A549 (cell line): ENCODE measurements around the gene ACCSL. TPM values are rescaled to one million over a fixed set of nuclear protein-coding genes. Genes with fewer than 3 reads are reported as not detected.

Experiments
- ATAC-seq, 2 experiments: fragments of 200-7000 bp in 1 of 2; fragments of >200 bp in 1 of 2; cut with Nextera tagmentation in 1 of 2; cut with Tn5 transposase in 1 of 2; 3 replicates each; pipeline versions ENCODE4 v1.8.0 to v1.9.1; 2018 to 2020; ENCODE audit warnings: mild to moderate bottlenecking in 1 of 2, moderate library complexity in 1 of 2
- CTCF ChIA-PET: fragments of 300-600 bp; sonication (Branson Sonifier 250); formaldehyde crosslinking; extraction: SDS; loops from one replicate; lab custom pipeline; 2021; ENCODE audit warnings: antibody characterized with exemption, inconsistent platforms; lab: Yijun Ruan, JAX
- POLR2A ChIA-PET: fragments of 350-600 bp; formaldehyde crosslinking; extraction: SDS; loops from one replicate; lab custom pipeline; 2021; ENCODE audit warnings: antibody characterized with exemption, inconsistent platforms; lab: Yijun Ruan, JAX
- DNase-seq, 2 experiments: peaks; one replicate each; pipeline versions ENCODE4 v3.0.0 to v3.0.0-alpha.2; 2011 to 2016; ENCODE audit warnings: low read depth in 1 of 2, low spot score in 1 of 2
- FAIRE-seq: peaks from 2 replicates; lab custom pipeline; 2011; peaks lifted over from hg19 to GRCh38; lab: Jason Lieb, UNC
- H3K27ac ChIP-seq, 2 experiments: fragments of >200 bp; sonication (Bioruptor Twin); formaldehyde crosslinking; 3 replicates each; pipeline ENCODE4 v1.5.1; 2016 to 2017
- H3K4me1 ChIP-seq: fragments of >200 bp; sonication (Bioruptor Twin); formaldehyde crosslinking; 3 replicates; pipeline ENCODE4 v1.6.1; 2016
- H3K4me2 ChIP-seq: fragments of >200 bp; sonication (Bioruptor Twin); formaldehyde crosslinking; 3 replicates; pipeline ENCODE4 v1.6.1; 2016
- H3K4me3 ChIP-seq: fragments of >200 bp; sonication (Bioruptor Twin); formaldehyde crosslinking; 3 replicates; pipeline ENCODE4 v1.5.1; 2016
- H3K9me3 ChIP-seq: fragments of >200 bp; sonication (Bioruptor Twin); formaldehyde crosslinking; 3 replicates; pipeline ENCODE4 v1.6.1; 2016
- BHLHE40 ChIP-seq: IDR thresholded peaks from 2 replicates; pipeline ENCODE4 v1.6.1; 2012; ENCODE audit warnings: low read depth, low read length, inconsistent platforms
- CEBPB ChIP-seq, 2 experiments: fragments of >200 bp in 1 of 2; sonication (Bioruptor Twin) in 1 of 2; formaldehyde crosslinking in 1 of 2; IDR thresholded peaks; 2 replicates each; pipeline ENCODE4 v1.6.1; 2012 to 2016
- CHD4 ChIP-seq: fragments of 200-600 bp; sonication (generic); IDR thresholded peaks from 2 replicates; pipeline ENCODE4 v1.6.1; 2016; ENCODE audit warnings: antibody characterized with exemption, mild to moderate bottlenecking, borderline replicate concordance
- EHMT2 ChIP-seq: fragments of 200-600 bp; sonication (generic); IDR thresholded peaks from 2 replicates; pipeline ENCODE4 v1.6.1; 2016; ENCODE audit warnings: antibody characterized with exemption, low read depth, mild to moderate bottlenecking, moderate library complexity
- FOSL2 ChIP-seq, 2 experiments: fragments of 450-650 bp in 1 of 2; fragments of >200 bp in 1 of 2; sonication (Bioruptor Twin) in 1 of 2; formaldehyde crosslinking; IDR thresholded peaks; 2 replicates each; pipeline versions ENCODE4 v1.5.0 to v1.6.1; 2016 to 2020; ENCODE audit warnings: mild to moderate bottlenecking in 1 of 2, moderate library complexity in 1 of 2
- HEYL ChIP-seq: fragments of 250-450 bp; sonication (Bioruptor Pico); IDR thresholded peaks from 2 replicates; pipeline ENCODE4 v1.8.0; 2021; ENCODE audit warnings: mild to moderate bottlenecking, moderate library complexity
- HOXA7 ChIP-seq: fragments of 250-450 bp; sonication (Bioruptor Pico); IDR thresholded peaks from 2 replicates; pipeline ENCODE4 v1.5.0; 2020; ENCODE audit warnings: mild to moderate bottlenecking, moderate library complexity
- HOXB5 ChIP-seq: fragments of 250-450 bp; sonication (Bioruptor Pico); IDR thresholded peaks from 2 replicates; pipeline ENCODE4 v1.5.0; 2020; ENCODE audit warnings: mild to moderate bottlenecking, moderate library complexity
- KDM1A ChIP-seq: fragments of 200-600 bp; sonication (generic); IDR thresholded peaks from 2 replicates; pipeline ENCODE4 v1.6.1; 2016; ENCODE audit warnings: low read depth, mild to moderate bottlenecking
- MAFK ChIP-seq: fragments of 450-650 bp; IDR thresholded peaks from 2 replicates; pipeline ENCODE4 v1.6.1; 2014; ENCODE audit not compliant: partially characterized antibody
- MAZ ChIP-seq: fragments of 150-350 bp; IDR thresholded peaks from 2 replicates; pipeline ENCODE4 v1.6.1; 2014; ENCODE audit warnings: antibody characterized with exemption, low read depth, low read length, borderline replicate concordance
- NPAS2 ChIP-seq: fragments of 250-450 bp; sonication (Bioruptor Pico); IDR thresholded peaks from 2 replicates; pipeline ENCODE4 v1.8.0; 2022; ENCODE audit warnings: mild to moderate bottlenecking, moderate library complexity, borderline replicate concordance
- PHF8 ChIP-seq: fragments of 200-600 bp; sonication (generic); IDR thresholded peaks from 2 replicates; pipeline ENCODE4 v1.6.1; 2016; ENCODE audit warnings: low read depth, mild to moderate bottlenecking, antibody characterized with exemption, moderate library complexity, borderline replicate concordance
- POLR2AphosphoS2 ChIP-seq: conservative IDR thresholded peaks from 2 replicates; pipeline ENCODE4 v1.6.1; 2012; ENCODE audit warnings: low read length, improper control_type of control experiment, inconsistent platforms
- SREBF2 ChIP-seq: fragments of 450-650 bp; IDR thresholded peaks from 2 replicates; pipeline ENCODE4 v1.6.1; 2014; ENCODE audit warnings: mild to moderate bottlenecking, moderate library complexity
- TFCP2L1 ChIP-seq: fragments of 250-450 bp; sonication (Bioruptor Pico); IDR thresholded peaks from 2 replicates; pipeline ENCODE4 v1.5.0; 2021; ENCODE audit warnings: mild to moderate bottlenecking
- ZC3H11A ChIP-seq: fragments of 450-650 bp; IDR thresholded peaks from 2 replicates; pipeline ENCODE4 v1.6.1; 2014; ENCODE audit warnings: antibody characterized with exemption, mild to moderate bottlenecking
- ZNF302 ChIP-seq: fragments of 250-450 bp; sonication (Bioruptor Pico); IDR thresholded peaks from 2 replicates; pipeline ENCODE4 v1.9.0; 2021; ENCODE audit warnings: inconsistent platforms, mild to moderate bottlenecking, moderate library complexity
- WGBS: methylation state at CpG from one replicate; pipeline ENCODE4 v1.1.6; 2017; ENCODE audit errors: missing lambda C conversion rate; 5-methylcytosine and 5-hydroxymethylcytosine counted together
- polyA plus RNA-seq, 4 experiments: library from polyadenylated mRNA; depleted of rRNA in 3 of 4; stranded (reverse); fragments of >200 nt; fragmentation: RNase III in 1 of 4; extraction: RNeasy Plus Mini Kit Qiagen cat#74134 plus additional on column Dnase treatment in 1 of 4; gene quantifications; 2 replicates in 3 of 4; 3 replicates in 1 of 4; pipeline ENCODE4 v1.2.3, GENCODE V29; 2011 to 2017
- TF ChIP-seq, protein P1 (sequence below): IDR thresholded peaks from 2 replicates; pipeline ENCODE4 v1.6.1; 2012
- TF ChIP-seq, protein P2 (sequence below): fragments of 150-350 bp; IDR thresholded peaks from 2 replicates; pipeline ENCODE4 v1.6.1; 2014; ENCODE audit warnings: low read depth, mild to moderate bottlenecking, low read length
- TF ChIP-seq, protein P3 (sequence below): IDR thresholded peaks from 2 replicates; pipeline ENCODE4 v1.6.1; 2012; ENCODE audit warnings: low read depth, borderline replicate concordance

Gene ACCSL
- polyA plus RNA-seq, 2 of the 4 experiments (the other 2 are of a cell fraction), result not detected

DNA sequence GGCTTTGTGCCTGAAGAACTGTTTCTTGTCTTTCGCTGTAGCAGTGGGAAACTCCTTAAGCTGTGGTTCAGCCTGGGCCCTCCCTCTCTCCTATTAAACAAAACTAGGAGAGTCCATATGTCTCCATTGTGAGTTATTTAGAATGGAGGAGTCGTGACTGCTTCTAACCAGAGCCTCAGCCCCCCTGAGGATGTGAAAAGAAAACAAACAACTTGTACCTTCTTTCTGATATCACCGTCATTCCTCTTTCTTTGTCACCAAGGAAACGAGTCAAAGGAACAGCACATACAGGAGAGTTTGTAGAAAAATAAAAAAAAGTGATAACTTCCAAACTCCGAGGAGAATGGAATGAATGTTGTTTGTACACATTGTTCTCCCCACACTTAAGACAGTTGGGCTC is 36.1 kb downstream of the ACCSL start:
- WGBS, result 87% methylated on average over 5 of the region's 5 CpGs
- TF ChIP-seq MAFK (no peak), CHD4 (no peak), TFCP2L1 (no peak), PHF8 (no peak), NPAS2 (no peak), EHMT2 (no peak), BHLHE40 (no peak)
- TF ChIP-seq, protein P1, sequence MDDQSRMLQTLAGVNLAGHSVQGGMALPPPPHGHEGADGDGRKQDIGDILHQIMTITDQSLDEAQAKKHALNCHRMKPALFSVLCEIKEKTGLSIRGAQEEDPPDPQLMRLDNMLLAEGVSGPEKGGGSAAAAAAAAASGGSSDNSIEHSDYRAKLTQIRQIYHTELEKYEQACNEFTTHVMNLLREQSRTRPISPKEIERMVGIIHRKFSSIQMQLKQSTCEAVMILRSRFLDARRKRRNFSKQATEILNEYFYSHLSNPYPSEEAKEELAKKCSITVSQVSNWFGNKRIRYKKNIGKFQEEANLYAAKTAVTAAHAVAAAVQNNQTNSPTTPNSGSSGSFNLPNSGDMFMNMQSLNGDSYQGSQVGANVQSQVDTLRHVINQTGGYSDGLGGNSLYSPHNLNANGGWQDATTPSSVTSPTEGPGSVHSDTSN, result no peak
- TF ChIP-seq, protein P2, sequence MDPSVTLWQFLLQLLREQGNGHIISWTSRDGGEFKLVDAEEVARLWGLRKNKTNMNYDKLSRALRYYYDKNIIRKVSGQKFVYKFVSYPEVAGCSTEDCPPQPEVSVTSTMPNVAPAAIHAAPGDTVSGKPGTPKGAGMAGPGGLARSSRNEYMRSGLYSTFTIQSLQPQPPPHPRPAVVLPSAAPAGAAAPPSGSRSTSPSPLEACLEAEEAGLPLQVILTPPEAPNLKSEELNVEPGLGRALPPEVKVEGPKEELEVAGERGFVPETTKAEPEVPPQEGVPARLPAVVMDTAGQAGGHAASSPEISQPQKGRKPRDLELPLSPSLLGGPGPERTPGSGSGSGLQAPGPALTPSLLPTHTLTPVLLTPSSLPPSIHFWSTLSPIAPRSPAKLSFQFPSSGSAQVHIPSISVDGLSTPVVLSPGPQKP, result no peak
- Histone ChIP-seq H3K4me3 (no peak overlapping the region), H3K4me2 (no peak overlapping the region), H3K4me1 (no peaks in the 10 kb centered on the region), H3K27ac (no peak overlapping the region), H3K9me3 (peaks cover 6% of the 10 kb centered on the region; the same call in 2 of the 3 replicates)
- ChIA-PET POLR2A (interaction anchor here (1.4 kb wide), 1 partner anchor 18 kb away, joined by 5 read pairs; the partner anchor contains the start of gene ACCS), CTCF (interaction anchor here (0.8 to 6.3 kb wide), 4 partner anchors 10 to 194 kb away, joined by 3 to 47 read pairs (median 4); partner anchors contain the start of gene EXT2)
- no peak for ATAC-seq
- no peak for FAIRE-seq
- no peak for DNase-seq

DNA sequence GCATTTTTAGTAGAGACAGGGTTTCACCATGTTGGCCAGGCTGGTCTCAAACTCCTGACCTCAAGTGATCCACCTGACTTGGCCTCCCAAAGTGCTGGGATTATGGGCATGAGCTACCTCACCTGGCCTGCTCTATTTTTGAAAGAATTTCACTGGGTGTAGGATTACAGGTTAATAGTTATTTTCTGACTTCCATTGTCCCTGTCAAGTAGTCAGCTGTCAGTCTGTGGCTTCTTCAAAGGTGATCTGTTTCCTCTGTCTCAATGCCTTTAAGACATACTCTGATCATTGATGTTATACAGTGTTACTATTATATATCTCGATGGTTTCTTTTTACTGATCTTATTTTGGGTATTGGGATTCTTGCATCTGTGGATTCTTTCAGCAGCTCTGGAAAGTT is 37.5 kb downstream of the ACCSL start:
- CTCF ChIA-PET, result interaction anchor here (1.1 to 6.3 kb wide), 8 partner anchors 9 to 454 kb away, joined by 3 to 47 read pairs (median 4); partner anchors contain the start of gene EXT2

DNA sequence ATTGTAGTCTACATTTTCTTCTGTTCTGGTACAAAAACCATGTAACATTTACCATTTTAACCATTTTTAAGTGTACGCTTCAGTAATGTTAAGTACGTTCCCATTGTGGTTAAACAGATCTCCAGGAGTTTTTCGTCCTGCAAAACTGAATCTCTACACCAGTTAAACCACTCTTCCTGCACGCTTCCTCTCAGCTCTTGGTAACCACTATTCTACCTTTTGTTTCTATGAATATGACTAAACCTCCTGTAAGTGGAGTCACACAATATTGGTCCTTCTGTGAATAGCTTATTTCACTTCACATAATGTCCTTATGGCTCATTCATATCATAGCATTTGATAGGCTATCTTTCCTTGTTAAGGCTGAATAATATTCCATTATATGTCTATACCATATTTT is 40.6 kb downstream of the ACCSL start:
- CTCF ChIA-PET, result interaction anchor here (1.3 to 2.0 kb wide), 2 partner anchors 32 to 45 kb away, joined by 3 to 10 read pairs; no protein-coding TSS in a partner anchor
- no peak overlapping the region for H3K27ac ChIP-seq
- H3K4me3 ChIP-seq, result no peak overlapping the region
- H3K4me2 ChIP-seq, result no peak overlapping the region
- WGBS, result 90% methylated on average over 4 of the region's 4 CpGs
- no peak for DNase-seq
- H3K4me1 ChIP-seq, result no peaks in the 10 kb centered on the region
- H3K9me3 ChIP-seq, result peaks cover 6% of the 10 kb centered on the region; the same call in 2 of the 3 replicates
- FAIRE-seq, result no peak
- POLR2A ChIA-PET, result no interaction called here
- ATAC-seq, result no peak
- no peak for TF ChIP-seq MAZ
- TF ChIP-seq ZNF302 (CRISPR knock-in tag), result no peak
- TF ChIP-seq, protein P3, sequence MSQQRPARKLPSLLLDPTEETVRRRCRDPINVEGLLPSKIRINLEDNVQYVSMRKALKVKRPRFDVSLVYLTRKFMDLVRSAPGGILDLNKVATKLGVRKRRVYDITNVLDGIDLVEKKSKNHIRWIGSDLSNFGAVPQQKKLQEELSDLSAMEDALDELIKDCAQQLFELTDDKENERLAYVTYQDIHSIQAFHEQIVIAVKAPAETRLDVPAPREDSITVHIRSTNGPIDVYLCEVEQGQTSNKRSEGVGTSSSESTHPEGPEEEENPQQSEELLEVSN, result no peak
- TF ChIP-seq PHF8, result no peak
- no peak for TF ChIP-seq HOXA7
- no peak for TF ChIP-seq POLR2AphosphoS2
- no peak for TF ChIP-seq ZC3H11A

More for the DNA sequence above, 37.5 kb downstream of the ACCSL start:
- POLR2A ChIA-PET, result interaction anchor here (1.4 kb wide), 1 partner anchor 19 kb away, joined by 5 read pairs; the partner anchor contains the start of gene ACCS
- FAIRE-seq (no peak), ATAC-seq (no peak), DNase-seq (no peak)
- TF ChIP-seq FOSL2 (IDR thresholded peaks at IDR 0.05) (no peak), FOSL2 (CRISPR knock-in tag; IDR thresholded peaks at IDR 0.05) (no peak)
- no peak overlapping the region for H3K4me3 ChIP-seq
- no peak overlapping the region for H3K4me2 ChIP-seq
- WGBS, result 97% methylated on average over 1 of the region's 1 CpG
- H3K4me1 ChIP-seq, result no peaks in the 10 kb centered on the region
- H3K9me3 ChIP-seq, result peaks cover 6% of the 10 kb centered on the region; the same call in 2 of the 3 replicates
- no peak overlapping the region for H3K27ac ChIP-seq

DNA sequence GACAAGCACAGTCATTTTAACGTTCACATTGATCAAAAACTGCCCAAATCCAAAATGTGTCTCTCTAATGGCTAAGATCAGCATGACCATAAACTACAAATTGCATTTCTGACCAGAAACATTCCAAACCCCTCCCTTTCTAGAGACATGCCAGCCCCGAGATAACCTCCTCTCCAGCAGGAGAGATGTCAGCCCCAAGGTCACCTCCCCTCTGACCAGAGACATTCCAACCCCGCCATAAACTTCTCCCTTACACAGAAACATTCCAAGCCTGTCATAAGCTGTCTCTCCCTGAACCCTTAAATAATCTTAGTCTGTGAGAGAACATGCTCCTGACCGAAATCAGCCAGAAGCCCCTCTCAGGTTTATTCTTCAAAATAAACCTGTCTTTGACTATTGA is 41.1 kb downstream of the ACCSL start:
- POLR2A ChIA-PET, result no interaction called here
- ATAC-seq, result no peak
- no peak overlapping the region for H3K27ac ChIP-seq
- FAIRE-seq, result no peak
- TF ChIP-seq KDM1A (no peak), PHF8 (no peak), CEBPB (IDR thresholded peaks at IDR 0.05) (no peak), HOXB5 (no peak), TFCP2L1 (no peak), EHMT2 (no peak), SREBF2 (no peak), HEYL (CRISPR knock-in tag) (no peak)
- TF ChIP-seq, protein P3, result no peak
- no peak overlapping the region for H3K4me2 ChIP-seq
- DNase-seq, result no peak
- no peaks in the 10 kb centered on the region for H3K4me1 ChIP-seq
- CTCF ChIA-PET, result interaction anchor here (1.1 to 2.0 kb wide), 2 partner anchors 16 to 45 kb away, joined by 3 to 10 read pairs; no protein-coding TSS in a partner anchor
- no peak overlapping the region for H3K4me3 ChIP-seq
- peaks cover 6% of the 10 kb centered on the region; the same call in 2 of the 3 replicates for H3K9me3 ChIP-seq
- WGBS, result 86% methylated on average over 4 of the region's 4 CpGs
